Liver (tissue), 9 donors: ENCODE results near the gene SLC25A21. TPM values are rescaled to one million over a fixed set of nuclear protein-coding genes. Genes with fewer than 3 reads are reported as not detected.

Experiments
- DNase-seq: peaks from one replicate; pipeline ENCODE4 v3.0.0-alpha.2; 2017; ENCODE audit warnings: low spot score
- H3K27ac ChIP-seq, 2 donors: one replicate each; pipeline ENCODE4 v1.7.0; 2013; ENCODE audit warnings: inconsistent platforms in 2 of 2, low read length in 2 of 2, control low read depth in 1 of 2, low read depth in 1 of 2, mild to moderate bottlenecking in 1 of 2
- H3K27me3 ChIP-seq, 4 donors: one replicate each; pipeline versions ENCODE4 v1.6.1 to v1.7.0; 2013; ENCODE audit warnings: low read length in 3 of 4, inconsistent platforms in 1 of 4, mild to moderate bottlenecking in 1 of 4, moderate library complexity in 1 of 4; ENCODE audit not compliant: control insufficient read depth in 4 of 4, insufficient read depth in 4 of 4
- H3K36me3 ChIP-seq, 4 donors: one replicate each; pipeline versions ENCODE4 v1.6.1 to v1.7.0; 2013; ENCODE audit warnings: low read length in 3 of 4, mild to moderate bottlenecking in 3 of 4, low read depth in 1 of 4, moderate library complexity in 1 of 4; ENCODE audit not compliant: control insufficient read depth in 4 of 4, insufficient read depth in 3 of 4
- H3K4me1 ChIP-seq, 4 donors: one replicate each; pipeline versions ENCODE4 v1.6.1 to v1.7.0; 2013; ENCODE audit warnings: low read length in 3 of 4, mild to moderate bottlenecking in 3 of 4, moderate library complexity in 1 of 4; ENCODE audit not compliant: control insufficient read depth in 4 of 4, insufficient read depth in 4 of 4
- H3K4me3 ChIP-seq, 3 donors: one replicate each; pipeline versions ENCODE4 v1.6.1 to v1.7.0; 2013; ENCODE audit warnings: low read length in 3 of 3, control low read depth in 1 of 3, low read depth in 1 of 3, mild to moderate bottlenecking in 1 of 3
- H3K9ac ChIP-seq, 2 donors: one replicate each; pipeline ENCODE4 v1.7.0; 2013; ENCODE audit warnings: low read length in 2 of 2, mild to moderate bottlenecking in 2 of 2, moderate library complexity in 2 of 2, control low read depth in 1 of 2, low read depth in 1 of 2
- H3K9me3 ChIP-seq, 4 donors: one replicate each; pipeline versions ENCODE4 v1.6.1 to v1.7.0; 2013; ENCODE audit warnings: low read length in 3 of 4; ENCODE audit not compliant: control insufficient read depth in 4 of 4
- ATF3 ChIP-seq: IDR thresholded peaks from 2 replicates; pipeline ENCODE4 v1.6.1; 2016; ENCODE audit warnings: antibody characterized with exemption
- CTCF ChIP-seq: fragments of 150-350 bp; IDR thresholded peaks from 2 replicates; pipeline ENCODE4 v1.5.1; 2017; ENCODE audit warnings: improper control_type of control experiment, low read depth, low read length; ENCODE audit not compliant: missing input control
- FOXA1 ChIP-seq: IDR thresholded peaks from 2 replicates; pipeline ENCODE4 v1.6.1; 2016; ENCODE audit warnings: antibody characterized with exemption
- FOXA2 ChIP-seq: IDR thresholded peaks from 2 replicates; pipeline ENCODE4 v1.6.1; 2016; ENCODE audit warnings: antibody characterized with exemption
- GABPA ChIP-seq, 2 donors: IDR thresholded peaks in 1 of 2; conservative IDR thresholded peaks in 1 of 2; 2 replicates each; pipeline ENCODE4 v1.6.1; 2016; ENCODE audit warnings: antibody characterized with exemption in 2 of 2, mild to moderate bottlenecking in 1 of 2, moderate library complexity in 1 of 2
- HNF4A ChIP-seq, 2 donors: conservative IDR thresholded peaks; 2 replicates each; pipeline ENCODE4 v1.6.1; 2016; ENCODE audit warnings: antibody characterized with exemption in 2 of 2, mild to moderate bottlenecking in 2 of 2
- HNF4G ChIP-seq: IDR thresholded peaks from 2 replicates; pipeline ENCODE4 v1.6.1; 2016; ENCODE audit warnings: antibody characterized with exemption
- JUND ChIP-seq, 2 donors: IDR thresholded peaks; 2 replicates each; pipeline ENCODE4 v1.6.1; 2016; ENCODE audit warnings: antibody characterized with exemption in 2 of 2
- MAX ChIP-seq: IDR thresholded peaks from 2 replicates; pipeline ENCODE4 v1.6.1; 2016; ENCODE audit warnings: antibody characterized with exemption
- NR2F2 ChIP-seq: IDR thresholded peaks from 2 replicates; pipeline ENCODE4 v1.6.1; 2016; ENCODE audit warnings: antibody characterized with exemption
- RAD21 ChIP-seq, 2 donors: IDR thresholded peaks; 2 replicates each; pipeline ENCODE4 v1.6.1; 2016; ENCODE audit warnings: antibody characterized with exemption in 2 of 2, mild to moderate bottlenecking in 2 of 2
- REST ChIP-seq: IDR thresholded peaks from 2 replicates; pipeline ENCODE4 v1.6.1; 2016; ENCODE audit warnings: antibody characterized with exemption, mild to moderate bottlenecking
- RXRA ChIP-seq, 2 donors: IDR thresholded peaks; 2 replicates each; pipeline ENCODE4 v1.6.1; 2017 to 2018; ENCODE audit warnings: antibody characterized with exemption in 2 of 2, mild to moderate bottlenecking in 1 of 2
- SP1 ChIP-seq: IDR thresholded peaks from 2 replicates; pipeline ENCODE4 v1.6.1; 2018; ENCODE audit warnings: antibody characterized with exemption, mild to moderate bottlenecking
- YY1 ChIP-seq: IDR thresholded peaks from 2 replicates; pipeline ENCODE4 v1.6.1; 2016; ENCODE audit warnings: antibody characterized with exemption, mild to moderate bottlenecking
- ZBTB33 ChIP-seq: IDR thresholded peaks from 2 replicates; pipeline ENCODE4 v1.6.1; 2016; ENCODE audit warnings: antibody characterized with exemption
- WGBS: extraction: QIAGEN DNeasy Blood & Tissue Kit; methylation state at CpG from one replicate; pipeline ENCODE4 v1.1.7; 2013; 5-methylcytosine and 5-hydroxymethylcytosine counted together
- polyA plus RNA-seq, 2 donors: library from polyadenylated mRNA; stranded (reverse) in 1 of 2; unstranded in 1 of 2; fragments of 200-250 nt in 1 of 2; fragments of >200 nt in 1 of 2; fragmentation: Nextera tagmentation in 1 of 2; extraction: Ambion mirVana in 1 of 2; gene quantifications; one replicate each; pipeline versions ENCODE4 v1.2.1 to v1.2.3, GENCODE V29; 2013 to 2015
- total RNA-seq, 2 donors: library from RNA; depleted of rRNA; stranded (reverse); fragments of >200 nt; gene quantifications; one replicate each; pipeline ENCODE4 v1.2.3, GENCODE V29; 2014
- donor health status: healthy.
- donor health status: healthy.
- donor health status: healthy.
- donor health status: healthy.
- donor health status: healthy.

SLC25A21 gene
- total and polyA plus RNA-seq, 4 donors: 0.13 to 24.3 (median 0.23) TPM

- Histone ChIP-seq H3K9ac (no peak overlapping the region), H3K36me3 (peaks cover 0 to 2% (median 0%) of the 10 kb centered on the region in 4 donors), H3K27me3 (no peaks in the 10 kb centered on the region), H3K9me3 (no peaks in the 10 kb centered on the region), H3K4me3 (no peak overlapping the region), H3K27ac (no peak overlapping the region), H3K4me1 (no peaks in the 10 kb centered on the region)
- DNase-seq: no peak
- TF ChIP-seq YY1 (no peak), MAX (no peak), CTCF (no peak), FOXA1 (no peak), RAD21 (IDR thresholded peaks at IDR 0.05) (no peak), ZBTB33 (no peak), GABPA (IDR thresholded peaks at IDR 0.05 in 1 of 2, conservative IDR thresholded peaks at IDR 0.05 in 1 of 2) (no peak), NR2F2 (no peak), ATF3 (no peak), SP1 (no peak), RXRA (IDR thresholded peaks at IDR 0.05) (no peak), HNF4G (no peak), HNF4A (conservative IDR thresholded peaks at IDR 0.05) (no peak), FOXA2 (no peak), JUND (IDR thresholded peaks at IDR 0.05) (no peak), REST (no peak)
- WGBS: 84% methylated on average over 5 of the region's 5 CpGs
Measured at GRCh38 chr14:37153483-37153882, 18.9 kb downstream of the SLC25A21 start.

- 51% methylated on average over 1 of the region's 1 CpG for WGBS
- peaks cover 0 to 2% (median 0%) of the 10 kb centered on the region in 4 donors for H3K36me3 ChIP-seq
- no peak overlapping the region for H3K27ac ChIP-seq
- no peak overlapping the region for H3K4me3 ChIP-seq
- no peaks in the 10 kb centered on the region for H3K27me3 ChIP-seq
- TF ChIP-seq ZBTB33 (no peak), FOXA2 (no peak)
- DNase-seq: no peak
- H3K9ac ChIP-seq: no peak overlapping the region
- no peaks in the 10 kb centered on the region for H3K9me3 ChIP-seq
- H3K4me1 ChIP-seq: no peaks in the 10 kb centered on the region
Measured at GRCh38 chr14:37153005-37153404, 19.4 kb downstream of the SLC25A21 start.
